Esophagus squamous epithelium (tissue), 5 donors: Measurements from ENCODE around the gene GAREM2. TPM values are rescaled to one million over a fixed set of nuclear protein-coding genes. Genes with fewer than 3 reads are reported as not detected.

Experiments
- DNase-seq: peaks from one replicate; lab custom pipeline; 2025; lab: John Stamatoyannopoulos, UW
- H3K27ac ChIP-seq, 4 donors: fragments of 200-600 bp; sonication (generic); one replicate each; pipeline ENCODE4 v1.5.1; 2016 to 2019; ENCODE audit warnings: mild to moderate bottlenecking in 1 of 4
- H3K27me3 ChIP-seq, 4 donors: fragments of 200-600 bp; sonication (generic); 1 replicate in 3 of 4; 2 replicates in 1 of 4; pipeline versions ENCODE4 v1.5.1 to v1.6.0; 2017 to 2021; ENCODE audit warnings: antibody characterized with exemption in 1 of 4
- H3K36me3 ChIP-seq, 3 donors: fragments of 200-600 bp; sonication (generic); one replicate each; pipeline ENCODE4 v1.5.1; 2016 to 2019
- H3K4me1 ChIP-seq, 3 donors: fragments of 200-600 bp; sonication (generic); one replicate each; pipeline ENCODE4 v1.5.1; 2017 to 2019
- H3K4me3 ChIP-seq, 4 donors: fragments of 200-600 bp; sonication (generic); 1 replicate in 3 of 4; 2 replicates in 1 of 4; pipeline ENCODE4 v1.5.1; 2016 to 2019; ENCODE audit warnings: mild to moderate bottlenecking in 2 of 4, moderate library complexity in 1 of 4
- H3K9me3 ChIP-seq, 3 donors: fragments of 200-600 bp; sonication (generic); one replicate each; pipeline ENCODE4 v1.5.1; 2016 to 2019
- CTCF ChIP-seq, 6 experiments: fragments of 450-650 bp in 4 of 6; fragments of 200-600 bp in 2 of 6; sonication (generic) in 2 of 6; IDR thresholded peaks; one replicate each; pipeline ENCODE4 v1.5.1; 2016 to 2019; ENCODE audit warnings: antibody characterized with exemption in 6 of 6, mild to moderate bottlenecking in 4 of 6, moderate library complexity in 4 of 6
- POLR2A ChIP-seq, 4 donors: fragments of 450-650 bp; IDR thresholded peaks; one replicate each; pipeline ENCODE4 v1.6.1; 2017; ENCODE audit warnings: antibody characterized with exemption in 4 of 4, mild to moderate bottlenecking in 4 of 4, moderate library complexity in 3 of 4
- WGBS, 2 donors: methylation state at CpG; one replicate each; pipeline ENCODE4 v1.1.5; 2018; 5-methylcytosine and 5-hydroxymethylcytosine counted together
- intact Hi-C: fragments of 100-400 bp; cut with DNase I; formaldehyde crosslinking; loops from one replicate; pipeline ENCODE4 v1.15.0; 2022
- total RNA-seq, 4 donors: library from RNA; depleted of rRNA; stranded (reverse); fragments of >200 nt; gene quantifications; one replicate each; pipeline ENCODE4 v1.1.0, GENCODE V29; 2016
- donor health status: DM: yes; HTN: yes; CAD: no.

Gene GAREM2
- total RNA-seq, 4 donors from 2014 or later, result 0.19 to 1.5 (median 0.89) TPM

GRCh38 chr2:26187114-26187513 lies 14.2 kb downstream of the GAREM2 start:
- no peak for TF ChIP-seq CTCF (IDR thresholded peaks at IDR 0.05)
- no peak for TF ChIP-seq POLR2A (IDR thresholded peaks at IDR 0.05)
- Histone ChIP-seq H3K4me3 (no peak overlapping the region), H3K9me3 (no peaks in the 10 kb centered on the region), H3K27me3 (no peaks in the 10 kb centered on the region), H3K27ac (no peak overlapping the region), H3K36me3 (peaks cover 11 to 31% (median 15%) of the 10 kb centered on the region in 3 donors), H3K4me1 (peaks cover 0 to 18% (median 6%) of the 10 kb centered on the region in 3 donors)
- intact Hi-C loops, result no loop called here
- WGBS, 2 donors, result 90 to 92% methylated on average over 9 to 11 of the region's 15 CpGs
- DNase-seq, result no peak

- intact Hi-C loops, result no loop called here
- H3K27me3 ChIP-seq, result no peaks in the 10 kb centered on the region
- WGBS, 2 donors, result 80 to 93% methylated on average over 4 to 8 of the region's 16 CpGs
- no peak overlapping the region for H3K27ac ChIP-seq
- H3K4me3 ChIP-seq, result no peak overlapping the region
- no peak for TF ChIP-seq POLR2A (IDR thresholded peaks at IDR 0.05)
- TF ChIP-seq CTCF (IDR thresholded peaks at IDR 0.05), result no peak
- H3K36me3 ChIP-seq, result peaks cover 11 to 36% (median 15%) of the 10 kb centered on the region in 3 donors
- no peaks in the 10 kb centered on the region for H3K9me3 ChIP-seq
- no peak for DNase-seq
- peaks cover 0 to 18% (median 6%) of the 10 kb centered on the region in 3 donors for H3K4me1 ChIP-seq
Measured at GRCh38 chr2:26187537-26188104, 14.7 kb downstream of the GAREM2 start.

DNA sequence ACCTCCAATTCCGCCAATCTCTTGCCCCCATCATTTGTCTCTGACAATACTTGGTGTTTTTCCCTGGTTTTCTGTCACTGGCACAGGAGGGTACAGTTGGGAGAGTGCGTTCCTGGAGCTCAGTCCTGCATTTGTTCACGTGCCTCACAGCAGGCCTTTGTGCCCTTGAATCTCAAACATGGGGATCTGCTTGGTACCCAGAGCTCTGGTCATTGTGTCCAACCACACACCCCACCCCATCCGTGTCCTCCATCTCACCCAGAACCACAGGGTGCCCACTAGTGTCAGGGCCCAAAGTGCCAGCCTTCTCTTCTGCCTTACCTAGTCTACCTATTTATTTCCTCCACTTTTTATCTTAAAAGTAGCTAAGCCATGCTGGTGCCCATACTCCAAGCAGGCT lies 16.2 kb downstream of the GAREM2 start:
- Histone ChIP-seq H3K27ac (no peak overlapping the region), H3K36me3 (peaks cover 14 to 51% (median 29%) of the 10 kb centered on the region in 3 donors), H3K27me3 (no peaks in the 10 kb centered on the region), H3K9me3 (no peaks in the 10 kb centered on the region), H3K4me3 (no peak overlapping the region), H3K4me1 (peaks cover 0 to 18% (median 5%) of the 10 kb centered on the region in 3 donors)
- WGBS, 2 donors, result 81 to 84% methylated on average over 4 of the region's 4 CpGs
- TF ChIP-seq CTCF (IDR thresholded peaks at IDR 0.05), result no peak
- no peak for TF ChIP-seq POLR2A (IDR thresholded peaks at IDR 0.05)
- DNase-seq, result no peak
- intact Hi-C loops, result no loop called here

DNA sequence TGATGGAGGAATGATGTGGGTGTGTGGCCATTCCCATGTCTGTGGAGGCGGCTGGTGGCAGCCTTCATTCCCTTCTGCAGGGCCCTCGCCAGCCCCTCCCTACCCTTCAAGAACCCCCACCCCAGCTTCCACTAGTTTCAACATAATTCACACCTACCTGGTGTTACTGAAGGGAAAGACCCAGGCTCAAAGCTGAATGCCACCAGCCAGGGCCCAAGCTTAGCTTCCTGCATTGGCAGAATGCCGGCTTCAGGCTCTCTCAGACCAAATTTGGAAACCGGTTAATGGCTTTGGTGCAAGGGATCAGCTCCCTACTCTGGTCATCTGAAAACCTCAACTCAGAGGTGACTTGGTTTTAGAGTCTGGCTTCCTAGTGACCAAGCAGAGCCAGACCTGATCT lies 16.9 kb downstream of the GAREM2 start:
- no peak overlapping the region for H3K27ac ChIP-seq
- no peak for TF ChIP-seq POLR2A (IDR thresholded peaks at IDR 0.05)
- no peak for TF ChIP-seq CTCF (IDR thresholded peaks at IDR 0.05)
- H3K9me3 ChIP-seq, result no peaks in the 10 kb centered on the region
- no peaks in the 10 kb centered on the region for H3K27me3 ChIP-seq
- no peak for DNase-seq
- H3K36me3 ChIP-seq, result peaks cover 17 to 57% (median 35%) of the 10 kb centered on the region in 3 donors
- peaks cover 0 to 14% (median 0%) of the 10 kb centered on the region in 3 donors for H3K4me1 ChIP-seq
- intact Hi-C loops, result no loop called here
- no peak overlapping the region for H3K4me3 ChIP-seq
- 90 to 91% methylated on average over 2 to 4 of the region's 4 CpGs for WGBS, 2 donors

GRCh38 chr2:26190369-26190768 lies 17.5 kb downstream of the GAREM2 start:
- TF ChIP-seq POLR2A (IDR thresholded peaks at IDR 0.05), result no peak
- no peak for TF ChIP-seq CTCF (IDR thresholded peaks at IDR 0.05)
- Histone ChIP-seq H3K4me1 (peaks cover 0 to 10% (median 0%) of the 10 kb centered on the region in 3 donors), H3K4me3 (no peak overlapping the region), H3K36me3 (peaks cover 17 to 64% (median 36%) of the 10 kb centered on the region in 3 donors), H3K9me3 (no peaks in the 10 kb centered on the region), H3K27ac (no peak overlapping the region), H3K27me3 (no peaks in the 10 kb centered on the region)
- intact Hi-C loops, result no loop called here
- WGBS, 2 donors, result 79 to 81% methylated on average over 3 to 7 of the region's 7 CpGs
- no peak for DNase-seq
